IPS DF 4.7 (cell line): ENCODE measurements around the gene SEMA5A.

Experiments
- DNase-seq: peaks from one replicate; pipeline ENCODE4 v3.0.0-alpha.2; 2013; ENCODE audit warnings: low spot score; ENCODE audit errors: extremely low read depth

The SEMA5A gene

DNA sequence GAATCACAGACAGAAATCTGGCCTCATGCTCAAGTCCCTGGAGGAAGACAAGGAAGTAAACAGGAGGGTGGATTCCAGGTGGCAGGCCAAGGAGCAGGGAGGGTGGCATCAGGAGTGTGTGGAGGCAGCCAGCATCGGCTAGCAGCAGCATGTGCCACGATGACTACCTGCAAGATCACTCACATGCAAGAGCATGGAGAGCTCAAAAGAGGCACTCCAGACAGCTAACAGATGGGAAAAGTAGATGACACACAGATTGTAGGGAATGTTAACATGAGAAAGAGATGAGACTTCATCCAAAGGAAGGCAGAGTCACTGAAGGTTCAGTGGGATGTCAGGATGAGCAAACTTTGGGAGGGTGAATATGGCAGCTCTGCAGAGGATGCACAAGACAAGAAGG, 104.3 kb downstream of the SEMA5A start:
- DNase-seq: no peak

GRCh38 chr5:9440517-9440916, 105.4 kb downstream of the SEMA5A start:
- no peak for DNase-seq

DNA sequence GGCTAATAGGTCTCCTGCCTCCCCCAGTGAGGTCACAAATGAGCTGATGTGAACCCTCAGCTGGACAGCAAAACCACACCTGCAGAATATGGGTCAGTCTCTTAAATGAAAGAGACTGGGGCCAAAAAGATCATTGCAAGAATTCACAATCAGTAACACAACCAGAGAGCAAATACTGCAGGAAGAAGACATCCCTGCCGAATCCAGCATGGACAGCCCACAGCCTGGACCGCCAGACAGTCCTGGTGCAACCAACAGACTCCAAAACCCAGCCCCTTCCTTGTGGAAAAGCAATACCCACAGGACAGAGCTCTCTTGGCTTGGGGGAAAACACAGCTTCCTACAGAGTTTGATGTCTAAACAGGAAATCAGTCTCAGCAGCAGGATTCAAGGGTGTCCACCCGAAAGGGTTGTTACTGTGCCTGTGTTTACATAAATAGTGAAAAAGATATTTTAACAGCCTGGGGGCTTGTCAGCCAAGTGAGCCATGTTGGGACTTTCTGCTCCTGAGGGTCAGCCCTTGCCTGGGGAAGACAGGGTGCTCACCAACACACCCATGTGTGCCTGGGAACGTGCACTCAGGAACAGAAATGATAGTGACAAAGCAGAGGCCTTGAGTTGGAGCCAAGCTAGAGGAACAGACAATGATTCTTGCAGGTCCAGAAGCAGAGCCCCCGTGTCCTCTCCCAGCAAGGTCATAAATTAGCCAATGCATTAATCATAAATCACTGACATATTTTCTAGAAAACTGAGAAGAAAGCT, 106.2 kb downstream of the SEMA5A start:
- DNase-seq: no peak

- DNase-seq: no peak
Measured at GRCh38 chr5:9438596-9439354, 107.1 kb downstream of the SEMA5A start.

DNA sequence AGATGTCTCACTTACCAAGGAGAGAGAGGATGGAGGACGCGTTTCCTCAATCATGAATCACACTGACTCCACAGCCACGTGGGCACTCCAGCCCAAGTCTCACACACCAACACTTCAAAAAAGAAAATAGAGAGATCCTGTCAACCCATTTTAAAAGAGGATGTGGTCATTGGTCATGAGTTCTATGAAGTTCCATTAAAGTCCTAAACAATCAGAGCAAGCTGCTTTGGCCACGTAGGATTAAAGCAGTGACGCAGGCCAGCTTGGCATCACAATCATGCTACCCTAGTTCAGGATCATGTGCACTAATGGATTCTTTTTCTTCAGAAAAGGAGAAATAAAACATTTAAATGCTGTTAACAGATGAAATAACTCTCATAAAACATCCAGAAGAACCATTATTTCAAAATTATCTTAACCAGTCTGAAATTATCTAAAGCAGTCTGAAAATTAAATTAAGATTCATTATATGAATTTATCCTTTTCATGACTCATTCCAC, 108.1 kb downstream of the SEMA5A start:
- no peak for DNase-seq

- DNase-seq: no peak
Measured at GRCh38 chr5:9431496-9432258, 114.2 kb downstream of the SEMA5A start.

- DNase-seq: no peak
Measured at GRCh38 chr5:9431151-9431495, 114.8 kb downstream of the SEMA5A start.

DNA sequence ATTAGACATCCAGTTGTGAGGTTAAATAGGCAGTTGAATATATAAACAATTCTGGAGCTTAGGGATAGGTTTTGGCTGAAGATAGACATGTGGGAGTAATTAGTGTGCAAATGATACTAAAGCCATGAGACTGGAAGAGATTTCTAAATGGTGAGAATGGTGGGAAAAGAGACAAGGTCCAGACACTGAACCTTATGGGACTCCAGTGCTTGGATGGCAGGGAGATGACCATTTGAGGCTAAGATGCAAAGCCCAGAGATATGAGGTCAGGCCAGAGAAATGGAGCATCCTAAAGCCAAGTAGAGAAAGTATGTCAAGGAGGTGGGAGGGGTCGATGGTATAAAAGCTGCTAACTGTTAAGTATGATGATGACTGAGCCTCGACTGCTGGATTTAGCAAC, 115.6 kb downstream of the SEMA5A start:
- no peak for DNase-seq

GRCh38 chr5:9429691-9430215, 116.1 kb downstream of the SEMA5A start:
- no peak for DNase-seq

GRCh38 chr5:9428272-9428671, 117.6 kb downstream of the SEMA5A start:
- DNase-seq: no peak

- DNase-seq: no peak
Measured at GRCh38 chr5:9425710-9426109, 120.2 kb downstream of the SEMA5A start.

GRCh38 chr5:9423571-9423970, 122.3 kb downstream of the SEMA5A start:
- no peak for DNase-seq

- no peak for DNase-seq
Measured at GRCh38 chr5:9421884-9422283, 124.0 kb downstream of the SEMA5A start.

- no peak for DNase-seq
Measured at GRCh38 chr5:9419794-9420193, 126.1 kb downstream of the SEMA5A start.

DNA sequence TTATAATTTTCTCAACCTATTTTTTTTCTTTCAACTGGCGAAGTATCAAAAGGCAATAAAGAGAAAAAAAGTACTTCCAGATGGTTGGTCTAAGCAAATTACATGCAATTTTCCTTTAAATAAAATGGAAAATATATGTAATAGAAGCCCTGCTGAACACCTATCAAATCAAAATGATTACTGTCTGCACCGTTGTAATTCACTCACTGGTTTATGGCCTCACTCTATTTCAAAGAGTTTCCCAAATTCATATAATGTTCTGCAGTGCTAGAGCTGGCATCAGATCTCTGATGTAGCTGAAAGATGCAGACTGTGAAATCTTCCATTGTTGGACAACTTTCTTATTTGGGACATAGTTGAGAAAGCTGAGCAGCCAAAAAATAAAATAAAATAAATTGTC, 130.3 kb downstream of the SEMA5A start:
- no peak for DNase-seq

- no peak for DNase-seq
Measured at GRCh38 chr5:9415091-9415490, 130.8 kb downstream of the SEMA5A start.

- DNase-seq: no peak
Measured at GRCh38 chr5:9411142-9411541, 134.7 kb downstream of the SEMA5A start.

DNA sequence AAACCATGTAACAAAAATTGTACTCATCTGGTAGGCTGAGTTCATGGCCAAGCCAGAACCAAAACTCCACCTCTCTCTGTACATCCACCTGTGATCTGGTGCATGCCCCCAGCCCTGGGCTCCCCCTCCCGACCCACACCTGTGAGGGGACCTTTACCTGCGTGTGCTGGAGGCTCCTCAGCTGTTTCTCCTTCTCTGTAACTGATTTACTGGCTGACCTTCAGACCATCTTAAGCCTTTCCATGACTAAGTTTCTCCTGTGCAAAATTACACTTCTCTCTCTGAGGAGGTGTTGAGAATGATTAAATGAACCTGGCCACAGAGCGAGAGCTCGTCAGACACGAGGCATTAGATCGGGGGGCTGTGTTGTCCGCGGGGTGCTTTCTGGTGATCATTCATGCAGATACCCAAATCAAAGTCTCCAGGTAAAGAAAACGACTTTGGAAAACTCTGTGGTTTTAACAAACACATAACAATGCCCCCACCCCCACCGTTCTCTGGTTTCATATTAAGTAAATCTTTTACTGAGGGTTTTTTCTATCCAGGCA, 136.4 kb downstream of the SEMA5A start:
- DNase-seq: no peak

DNA sequence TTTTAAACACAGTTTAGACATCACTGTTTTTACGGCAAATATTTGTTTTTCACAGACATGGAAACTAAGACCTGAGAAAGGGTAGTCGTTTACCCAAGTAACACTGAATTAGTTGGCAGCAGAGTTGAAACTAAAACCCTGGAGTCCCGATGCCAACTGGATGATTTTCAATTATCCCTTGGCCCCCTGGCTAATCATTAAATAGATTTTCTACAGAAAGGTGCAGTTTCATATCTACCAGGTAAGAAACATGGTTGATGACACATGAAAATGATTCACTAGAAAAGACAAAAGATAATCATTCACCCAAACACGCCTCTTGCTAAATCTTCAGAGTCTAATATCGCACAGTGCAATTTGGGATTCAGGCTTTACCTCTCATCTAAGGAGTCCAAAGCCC, 136.9 kb downstream of the SEMA5A start:
- DNase-seq: no peak

GRCh38 chr5:9405196-9405754, 140.6 kb downstream of the SEMA5A start:
- no peak for DNase-seq

- DNase-seq: no peak
Measured at GRCh38 chr5:9401786-9402472, 143.9 kb downstream of the SEMA5A start.
